PFSK-1 (cell line): Measurements from ENCODE around the gene PCNT.

Experiments used
- FOXP2 ChIP-seq: optimal IDR thresholded peaks from 2 replicates; pipeline ENCODE3; 2011; ENCODE audit warnings: borderline replicate concordance, control low read depth, inconsistent platforms; ENCODE audit not compliant: insufficient read depth; ENCODE audit errors: extremely low read length, extremely low read depth
- POLR2AphosphoS5 ChIP-seq: IDR thresholded peaks from 2 replicates; pipeline ENCODE4 v1.6.1; 2012; ENCODE audit warnings: low read depth, mild to moderate bottlenecking, control low read depth, low read length, moderate library complexity
- REST ChIP-seq, 2 experiments: IDR thresholded peaks; 2 replicates each; pipeline versions ENCODE4 v1.6.1 to v1.8.0; 2011 to 2012; ENCODE audit warnings: low read depth in 2 of 2, low read length in 2 of 2, control low read depth in 1 of 2, inconsistent platforms in 1 of 2, mild to moderate bottlenecking in 1 of 2, moderate library complexity in 1 of 2; ENCODE audit not compliant: insufficient read depth in 1 of 2
- SIN3A ChIP-seq: IDR thresholded peaks from 2 replicates; pipeline ENCODE4 v1.6.1; 2012; ENCODE audit warnings: mild to moderate bottlenecking, low read length, moderate library complexity, borderline replicate concordance; ENCODE audit not compliant: insufficient read depth
- TAF1 ChIP-seq: IDR thresholded peaks from 2 replicates; pipeline ENCODE4 v1.6.1; 2012; ENCODE audit warnings: low read length, control low read depth, borderline replicate concordance; ENCODE audit not compliant: insufficient read depth

DNA sequence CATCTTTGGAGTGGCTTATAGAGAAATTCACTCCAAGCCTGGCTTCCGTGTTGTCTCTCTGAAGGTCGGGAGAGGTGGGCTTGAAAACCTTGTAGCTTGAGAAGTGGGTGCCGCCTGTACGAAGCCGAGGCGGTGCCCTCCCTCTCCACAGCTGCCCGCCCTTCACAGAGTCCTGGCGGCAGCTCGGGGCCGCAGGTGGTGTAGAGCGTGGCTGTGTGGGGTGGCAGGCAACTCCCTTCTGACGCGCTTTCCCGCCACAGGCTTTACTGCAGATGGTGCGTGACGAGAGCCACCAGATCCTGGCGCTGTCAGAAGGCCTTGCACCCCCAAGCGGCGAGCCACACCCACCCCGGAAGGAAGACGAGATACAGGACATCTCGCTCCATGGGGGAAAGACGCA, 101.6 kb downstream of the PCNT start:
- no peak for TF ChIP-seq POLR2AphosphoS5
- no peak for TF ChIP-seq SIN3A
- TF ChIP-seq TAF1, result no peak
- no peak for TF ChIP-seq REST (IDR thresholded peaks at IDR 0.05; ENCODE audit: insufficient read depth in 1 of 2, low read depth in 2 of 2, low read length in 2 of 2)
- no peak for TF ChIP-seq FOXP2
